H9 (cell line): ENCODE results near the gene ADAM19. TPM values are rescaled to one million over a fixed set of nuclear protein-coding genes. Genes with fewer than 3 reads are reported as not detected.

Experiments
- DNase-seq: peaks from one replicate; pipeline ENCODE4 v3.0.0-alpha.2; 2017
- H2AFZ ChIP-seq: one replicate; pipeline ENCODE4 v1.6.1; 2013; ENCODE audit warnings: mild to moderate bottlenecking, low read length, control low read depth, moderate library complexity
- H2AK5ac ChIP-seq: 2 replicates; pipeline ENCODE4 v1.6.1; 2013; ENCODE audit warnings: low read length, control low read depth, mixed read lengths; ENCODE audit not compliant: insufficient read length
- H2BK120ac ChIP-seq: one replicate; pipeline ENCODE4 v1.6.1; 2013; ENCODE audit warnings: low read depth, mild to moderate bottlenecking, low read length, control low read depth, inconsistent platforms; ENCODE audit not compliant: poor library complexity, severe bottlenecking
- H2BK12ac ChIP-seq: 2 replicates; pipeline ENCODE4 v1.6.1; 2013; ENCODE audit warnings: low read length, control low read depth, mixed read lengths, low read depth; ENCODE audit not compliant: insufficient read length
- H2BK15ac ChIP-seq: 2 replicates; pipeline ENCODE4 v1.6.1; 2013; ENCODE audit warnings: low read depth, low read length, control low read depth
- H2BK20ac ChIP-seq: one replicate; pipeline ENCODE4 v1.6.1; 2013; ENCODE audit warnings: low read depth, mild to moderate bottlenecking, low read length, control low read depth, inconsistent platforms; ENCODE audit not compliant: poor library complexity, severe bottlenecking
- H2BK5ac ChIP-seq: 2 replicates; pipeline ENCODE4 v1.6.1; 2013; ENCODE audit warnings: low read length, control low read depth, mixed read lengths; ENCODE audit not compliant: insufficient read length
- H3K14ac ChIP-seq: 2 replicates; pipeline ENCODE4 v1.6.1; 2013; ENCODE audit warnings: low read length, control low read depth; ENCODE audit not compliant: insufficient read depth
- H3K18ac ChIP-seq: 2 replicates; pipeline ENCODE4 v1.6.1; 2013; ENCODE audit warnings: low read depth, mild to moderate bottlenecking, mixed read lengths, low read length, control low read depth; ENCODE audit not compliant: insufficient read length
- H3K23ac ChIP-seq: 2 replicates; pipeline ENCODE4 v1.6.1; 2013; ENCODE audit warnings: low read length, control low read depth, mixed read lengths, low read depth; ENCODE audit not compliant: insufficient read length
- H3K23me2 ChIP-seq: 2 replicates; pipeline ENCODE4 v1.6.1; 2013; ENCODE audit warnings: low read depth, mild to moderate bottlenecking, mixed read lengths, low read length, control low read depth; ENCODE audit not compliant: insufficient read length, poor library complexity, severe bottlenecking
- H3K27ac ChIP-seq: 2 replicates; pipeline ENCODE4 v1.5.1; 2013; ENCODE audit warnings: low read length, control low read depth, mixed read lengths, low read depth; ENCODE audit not compliant: insufficient read length
- H3K27me3 ChIP-seq: 2 replicates; pipeline ENCODE4 v1.6.1; 2013; ENCODE audit warnings: low read length, control low read depth, inconsistent platforms; ENCODE audit not compliant: insufficient read depth
- H3K4ac ChIP-seq: 2 replicates; pipeline ENCODE4 v1.6.1; 2013; ENCODE audit warnings: low read depth, mild to moderate bottlenecking, control low read depth, inconsistent platforms, low read length, moderate library complexity
- H3K4me1 ChIP-seq: 2 replicates; pipeline ENCODE4 v1.6.1; 2013; ENCODE audit warnings: low read length, control low read depth, inconsistent platforms; ENCODE audit not compliant: insufficient read depth
- H3K4me2 ChIP-seq: 2 replicates; pipeline ENCODE4 v1.6.1; 2013; ENCODE audit warnings: low read length, control low read depth, mixed read lengths; ENCODE audit not compliant: insufficient read length, insufficient read depth
- H3K56ac ChIP-seq: 2 replicates; pipeline ENCODE4 v1.6.1; 2013; ENCODE audit warnings: low read depth, mild to moderate bottlenecking, mixed read lengths, low read length, control low read depth; ENCODE audit not compliant: insufficient read length
- H3K79me1 ChIP-seq: 2 replicates; pipeline ENCODE4 v1.6.1; 2013; ENCODE audit warnings: low read depth, mild to moderate bottlenecking, moderate library complexity, low read length, control low read depth, inconsistent platforms; ENCODE audit not compliant: insufficient read depth, poor library complexity, severe bottlenecking
- H3K79me2 ChIP-seq: 2 replicates; pipeline ENCODE4 v1.6.1; 2013; ENCODE audit warnings: low read length, control low read depth, inconsistent platforms; ENCODE audit not compliant: insufficient read depth
- H3K9ac ChIP-seq: 2 replicates; pipeline ENCODE4 v1.6.1; 2013; ENCODE audit warnings: low read length, control low read depth, mixed read lengths; ENCODE audit not compliant: insufficient read length; ENCODE audit errors: extremely low read depth
- H3K9me3 ChIP-seq: one replicate; pipeline ENCODE4 v1.6.1; 2013; ENCODE audit warnings: low read depth, low read length, inconsistent platforms; ENCODE audit not compliant: control insufficient read depth
- H3T11ph ChIP-seq: one replicate; pipeline ENCODE4 v1.6.1; 2013; ENCODE audit warnings: mild to moderate bottlenecking, low read length, control low read depth, inconsistent platforms
- H4K20me1 ChIP-seq: one replicate; pipeline ENCODE4 v1.6.1; 2013; ENCODE audit not compliant: control insufficient read depth, insufficient read length, insufficient read depth
- H4K5ac ChIP-seq: 2 replicates; pipeline ENCODE4 v1.6.1; 2013; ENCODE audit warnings: low read depth, mild to moderate bottlenecking, mixed read lengths, low read length, control low read depth; ENCODE audit not compliant: insufficient read length
- H4K8ac ChIP-seq: replicated peaks from 2 replicates; pipeline ENCODE4 v1.6.1; 2013; ENCODE audit warnings: low read length, control low read depth, mixed read lengths, low read depth; ENCODE audit not compliant: insufficient read length
- H4K91ac ChIP-seq: 2 replicates; pipeline ENCODE4 v1.6.1; 2013; ENCODE audit warnings: low read depth, mild to moderate bottlenecking, moderate library complexity, mixed read lengths, low read length, control low read depth; ENCODE audit not compliant: insufficient read length
- H3K27ac Mint-ChIP-seq, 3 experiments: 2 replicates in 2 of 3; 3 replicates in 1 of 3; pipeline ENCODE4 v1.8.0; 2020 to 2021; ENCODE audit warnings: mixed read lengths in 3 of 3, mild to moderate bottlenecking in 1 of 3, moderate library complexity in 1 of 3
- H3K27me3 Mint-ChIP-seq: 2 replicates; pipeline ENCODE4 v1.8.0; 2021; ENCODE audit warnings: low read depth, mild to moderate bottlenecking, moderate library complexity, mixed read lengths
- H3K36me3 Mint-ChIP-seq, 3 experiments: 2 replicates in 2 of 3; 3 replicates in 1 of 3; pipeline ENCODE4 v1.8.0; 2020 to 2021; ENCODE audit warnings: low read depth in 3 of 3, mixed read lengths in 3 of 3; ENCODE audit not compliant: insufficient read depth in 1 of 3
- H3K4me1 Mint-ChIP-seq, 2 experiments: 2 replicates each; pipeline ENCODE4 v1.8.0; 2020; ENCODE audit warnings: mixed read lengths in 2 of 2
- H3K4me3 Mint-ChIP-seq, 2 experiments: 2 replicates in 1 of 2; 3 replicates in 1 of 2; pipeline ENCODE4 v1.8.0; 2020 to 2021; ENCODE audit warnings: mild to moderate bottlenecking in 2 of 2, mixed read lengths in 2 of 2, moderate library complexity in 1 of 2
- H3K9me3 Mint-ChIP-seq, 2 experiments: 2 replicates in 1 of 2; 3 replicates in 1 of 2; pipeline ENCODE4 v1.8.0; 2020; ENCODE audit warnings: mild to moderate bottlenecking in 2 of 2, mixed read lengths in 2 of 2, moderate library complexity in 1 of 2
- CTCF ChIP-seq: fragments of 200-600 bp; sonication (generic); conservative IDR thresholded peaks from 3 replicates; pipeline ENCODE4 v1.8.0; 2021; ENCODE audit warnings: antibody characterized with exemption, mild to moderate bottlenecking
- WGBS: extraction: QIAGEN DNeasy Blood & Tissue Kit; methylation state at CpG from one replicate; pipeline ENCODE4 v1.1.7; 2013; ENCODE audit warnings: missing lambda C conversion rate, low lambda C conversion rate, mixed read lengths; ENCODE audit not compliant: insufficient read length; ENCODE audit errors: extremely low coverage; 5-methylcytosine and 5-hydroxymethylcytosine counted together
- total RNA-seq: library from RNA; stranded (reverse); gene quantifications from 2 replicates; pipeline ENCODE4 v1.2.1, GENCODE V29; 2021

Gene ADAM19
- total RNA-seq, 1 experiment from 2014 or later: 9.9 TPM

- Histone ChIP-seq H3K9ac (no peak overlapping the region), H3K4me1 (no peaks in the 10 kb centered on the region; the same call in 1 of the 2 replicates), H3K27ac (no peak overlapping the region), H2BK12ac (no peak overlapping the region), H4K8ac (no peak overlapping the region), H3K18ac (no peak overlapping the region), H2BK5ac (no peak overlapping the region), H3K79me1 (no peaks in the 10 kb centered on the region), H4K5ac (no peak overlapping the region), H3K23ac (no peak overlapping the region), H3K4me2 (no peak overlapping the region), H2AFZ (no peak overlapping the region), H3K9me3 (no peaks in the 10 kb centered on the region), H4K20me1 (no peaks in the 10 kb centered on the region), H3K14ac (no peak overlapping the region), H2BK15ac (no peak overlapping the region), H3K4ac (no peak overlapping the region), H3K79me2 (no peaks in the 10 kb centered on the region), H2BK120ac (no peak overlapping the region), H3K56ac (no peak overlapping the region), H4K91ac (no peak overlapping the region), H2AK5ac (no peak overlapping the region), H3T11ph (no peak overlapping the region), H2BK20ac (no peak overlapping the region), H3K27me3 (no peaks in the 10 kb centered on the region), H3K23me2 (no peaks in the 10 kb centered on the region)
- Mint-ChIP-seq H3K27ac (no peak overlapping the region), H3K27me3 (no peaks in the 10 kb centered on the region), H3K9me3 (no peaks in the 10 kb centered on the region), H3K4me3 (no peak overlapping the region), H3K36me3 (peaks cover 8 to 18% (median 14%) of the 10 kb centered on the region in 3 experiments; a peak in 5 of 7 replicates), H3K4me1 (peaks cover 23 to 25% of the 10 kb centered on the region in 2 experiments)
- no peak for TF ChIP-seq CTCF
- DNase-seq: no peak
- WGBS: no CpG with 5 or more reads among the region's 6 CpGs
These were observed 8.6 kb downstream of the ADAM19 start for GRCh38 chr5:157566902-157567489.
